Measurements from ENCODE around the gene PPP1R9B.

PPP1R9B gene

GRCh38 chr17:50087912-50088405 is 62.5 kb downstream of the PPP1R9B start:
- no peak for DNase-seq

GRCh38 chr17:50087246-50087911 is 63.1 kb downstream of the PPP1R9B start:
- DNase-seq, result peak; percentile 63
